ENCODE measurements around the gene PPM1K.
"Not testable (repeated sequence)": the region's sequence is repeated elsewhere in the genome, so short reads cannot be mapped to it uniquely, and the experiment has no call there.

PPM1K gene

DNA sequence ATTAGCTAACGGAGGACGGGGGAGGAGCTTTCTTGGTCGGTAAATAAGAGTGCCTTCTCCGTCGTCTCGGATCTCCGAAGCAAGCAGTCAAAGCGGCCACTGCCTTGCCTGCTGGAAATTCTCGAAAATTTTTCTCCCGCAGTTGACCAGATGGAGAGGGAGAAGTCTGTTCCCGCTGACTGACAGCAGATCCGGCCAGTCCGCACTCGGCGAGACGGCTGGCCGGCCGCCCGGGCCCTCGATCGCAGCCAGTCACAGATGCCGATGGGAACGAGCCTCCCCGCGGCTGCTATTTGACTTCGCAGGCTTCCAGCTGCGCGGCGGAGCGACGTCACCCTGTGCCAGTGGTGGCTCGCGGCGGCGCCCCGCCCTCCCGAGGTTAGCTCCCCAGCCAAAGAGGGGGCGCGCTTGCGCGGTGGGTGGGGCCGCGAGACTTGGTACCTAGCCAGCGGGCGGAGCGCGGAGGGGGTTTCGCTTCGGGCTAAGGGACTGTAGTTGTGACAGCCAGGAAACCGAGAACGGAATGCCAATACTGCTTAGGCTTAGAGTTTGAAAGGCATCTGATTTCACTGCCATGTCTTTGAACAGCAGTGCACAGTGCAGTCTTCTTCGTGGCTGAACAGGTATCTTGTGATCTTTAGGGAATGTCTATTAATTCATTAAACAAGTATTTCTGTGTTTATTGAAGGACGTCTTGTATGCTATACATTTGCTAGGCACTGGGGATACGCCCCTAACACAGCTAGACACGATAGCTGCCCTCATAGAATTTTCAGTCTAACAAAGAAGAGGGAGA, at the start of gene PPM1K:
Gene PPM1K (minus strand): TSS at position 123 of the 796 bp plus-strand sequence. CDS start 5,978 bp downstream, outside the sequence.
- peak; percentile 99 for DNase-seq (ENCODE audit: low read depth in 2 of 2)

DNA sequence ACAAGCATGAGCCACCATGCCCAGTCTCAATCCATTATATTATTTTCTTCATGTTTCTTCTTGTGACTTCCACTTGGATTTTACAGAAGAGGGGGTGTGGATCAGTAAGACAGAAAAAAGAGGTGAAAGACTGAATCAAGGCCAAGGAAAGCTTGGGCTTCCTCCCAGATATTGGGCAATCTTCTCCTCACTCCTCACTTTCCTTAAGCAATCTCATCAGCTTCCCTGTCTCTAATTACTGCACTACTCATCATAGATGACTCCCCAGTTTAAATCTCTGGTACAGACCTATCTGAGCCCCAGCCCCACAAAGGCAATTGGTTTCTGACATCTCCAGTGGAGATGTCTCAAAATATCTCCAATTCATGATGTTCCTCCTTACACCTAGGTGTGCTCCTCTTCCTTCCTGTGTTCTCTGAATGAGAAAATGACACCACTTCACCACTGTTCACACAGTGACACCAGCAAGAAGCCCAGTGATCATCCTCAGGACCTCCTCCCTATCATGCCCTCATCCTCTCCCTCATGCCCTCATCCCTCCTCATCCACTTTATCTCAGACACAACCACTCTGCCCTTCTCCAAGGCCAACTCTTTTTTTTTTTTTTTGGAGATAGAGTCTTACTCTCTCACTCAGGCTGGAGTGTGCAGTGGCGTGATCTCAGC, 49.5 kb upstream of the PPM1K start:
- no peak for DNase-seq (ENCODE audit: low read depth in 2 of 2)

- DNase-seq (ENCODE audit: low read depth in 2 of 2): no peak
These were observed 43.3 kb upstream of the PPM1K start for GRCh38 chr4:88327665-88328064.

DNA sequence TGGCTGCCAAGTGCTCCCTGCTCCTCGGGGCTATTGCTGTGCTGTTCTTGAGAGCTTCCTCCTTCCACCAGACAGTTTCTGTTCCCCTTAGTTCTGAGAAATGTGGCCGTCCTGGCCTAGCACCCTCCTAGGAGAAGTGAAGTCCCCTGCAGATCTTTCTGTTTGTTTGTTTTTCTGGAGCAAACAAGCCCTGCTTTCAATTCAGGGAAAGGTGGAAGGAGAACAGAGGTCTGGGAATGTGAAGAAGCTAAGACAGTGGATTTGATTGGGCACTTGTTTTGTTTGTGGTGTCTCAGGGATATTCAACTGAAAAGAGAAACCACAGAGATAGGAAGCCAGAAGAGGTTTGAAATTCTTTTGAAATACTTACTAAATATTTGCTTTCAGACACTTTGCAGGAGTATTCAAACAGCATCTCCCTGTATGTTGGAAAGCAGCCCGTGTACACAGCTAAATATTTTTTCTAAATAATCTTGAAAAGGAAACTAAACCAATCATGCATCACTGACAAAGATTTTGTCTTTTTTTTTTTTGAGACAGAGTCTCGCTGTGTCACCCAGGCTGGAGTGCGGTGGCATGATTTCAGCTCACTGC, 36.5 kb upstream of the PPM1K start:
- peak in 1 of 2 donors; percentile 2 for DNase-seq (ENCODE audit: low read depth in 2 of 2)

GRCh38 chr4:88320224-88320779, 35.9 kb upstream of the PPM1K start:
- no peak for DNase-seq (ENCODE audit: low read depth in 2 of 2)

- DNase-seq (ENCODE audit: low read depth in 2 of 2): no peak
These were observed 34.5 kb upstream of the PPM1K start for GRCh38 chr4:88318751-88319350.

- DNase-seq (ENCODE audit: low read depth in 2 of 2): no peak
These were observed 31.2 kb upstream of the PPM1K start for GRCh38 chr4:88315460-88316017.

- DNase-seq (ENCODE audit: low read depth in 2 of 2): not testable (repeated sequence)
These were observed 28.8 kb upstream of the PPM1K start for GRCh38 chr4:88313088-88313624.

- DNase-seq (ENCODE audit: low read depth in 2 of 2): no peak
These were observed 24.2 kb upstream of the PPM1K start for GRCh38 chr4:88308587-88308986.

- DNase-seq (ENCODE audit: low read depth in 2 of 2): no peak
These were observed 13.5 kb upstream of the PPM1K start for GRCh38 chr4:88297725-88298454.

DNA sequence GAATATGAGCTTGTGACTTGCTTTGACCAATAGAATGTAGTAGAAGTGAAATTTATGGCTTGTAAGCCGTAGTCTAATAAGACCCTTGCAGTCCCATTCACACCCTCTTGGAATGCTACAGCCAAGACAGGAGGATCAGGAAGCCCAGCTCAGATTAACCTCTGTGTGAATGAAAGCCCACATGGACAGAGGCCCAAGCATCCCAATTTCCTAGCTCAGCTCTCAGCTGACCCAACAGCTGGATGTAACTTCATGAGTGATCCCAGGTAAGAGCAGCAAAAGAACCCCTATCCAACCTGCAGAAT, 12.8 kb upstream of the PPM1K start:
- no peak for DNase-seq (ENCODE audit: low read depth in 2 of 2)

GRCh38 chr4:88296413-88297211, 12.3 kb upstream of the PPM1K start:
- no peak for DNase-seq (ENCODE audit: low read depth in 2 of 2)

GRCh38 chr4:88295656-88296055, 11.3 kb upstream of the PPM1K start:
- DNase-seq (ENCODE audit: low read depth in 2 of 2): no peak

DNA sequence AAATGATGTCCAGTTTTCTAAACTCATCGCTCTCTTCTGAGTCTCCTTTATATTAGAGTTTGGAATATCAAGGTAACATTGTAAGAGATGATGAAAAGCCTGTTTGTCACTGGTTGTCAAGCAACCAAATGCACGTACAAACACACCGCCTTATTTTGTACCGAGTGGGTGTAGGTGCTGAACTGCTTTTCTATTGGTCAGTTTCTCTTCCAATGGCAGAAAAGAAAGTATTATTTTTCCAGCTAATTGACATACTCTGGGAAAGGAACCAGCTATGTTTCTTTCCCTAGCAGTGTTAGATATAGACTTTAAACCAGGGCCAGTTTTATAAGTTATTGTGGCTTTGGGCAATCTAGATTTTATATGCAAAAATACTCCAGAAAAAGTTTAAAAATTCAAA, 6.6 kb upstream of the PPM1K start:
- DNase-seq (ENCODE audit: low read depth in 2 of 2): no peak

DNA sequence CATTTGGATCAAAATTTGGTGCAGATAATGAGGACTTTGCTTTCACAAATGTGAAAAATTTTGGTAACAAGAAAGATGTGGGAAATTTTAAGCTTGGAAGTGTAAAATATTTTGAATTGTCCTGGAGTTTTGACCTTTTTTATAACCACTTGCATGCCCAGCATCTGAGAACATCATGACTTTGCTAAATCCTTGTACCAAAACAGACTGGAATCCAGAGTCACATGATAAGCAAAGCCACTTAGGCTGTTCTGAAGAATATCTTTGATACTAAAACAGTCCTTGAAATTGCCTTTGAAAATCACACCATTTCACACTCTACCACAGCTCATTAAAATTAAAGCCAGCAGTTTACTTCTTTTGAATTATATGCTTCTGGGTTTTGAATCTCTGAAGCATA, 2.5 kb upstream of the PPM1K start:
- DNase-seq (ENCODE audit: low read depth in 2 of 2): no peak

- DNase-seq (ENCODE audit: low read depth in 2 of 2): no peak
These were observed 883 bp upstream of the PPM1K start for GRCh38 chr4:88285235-88285653.

DNA sequence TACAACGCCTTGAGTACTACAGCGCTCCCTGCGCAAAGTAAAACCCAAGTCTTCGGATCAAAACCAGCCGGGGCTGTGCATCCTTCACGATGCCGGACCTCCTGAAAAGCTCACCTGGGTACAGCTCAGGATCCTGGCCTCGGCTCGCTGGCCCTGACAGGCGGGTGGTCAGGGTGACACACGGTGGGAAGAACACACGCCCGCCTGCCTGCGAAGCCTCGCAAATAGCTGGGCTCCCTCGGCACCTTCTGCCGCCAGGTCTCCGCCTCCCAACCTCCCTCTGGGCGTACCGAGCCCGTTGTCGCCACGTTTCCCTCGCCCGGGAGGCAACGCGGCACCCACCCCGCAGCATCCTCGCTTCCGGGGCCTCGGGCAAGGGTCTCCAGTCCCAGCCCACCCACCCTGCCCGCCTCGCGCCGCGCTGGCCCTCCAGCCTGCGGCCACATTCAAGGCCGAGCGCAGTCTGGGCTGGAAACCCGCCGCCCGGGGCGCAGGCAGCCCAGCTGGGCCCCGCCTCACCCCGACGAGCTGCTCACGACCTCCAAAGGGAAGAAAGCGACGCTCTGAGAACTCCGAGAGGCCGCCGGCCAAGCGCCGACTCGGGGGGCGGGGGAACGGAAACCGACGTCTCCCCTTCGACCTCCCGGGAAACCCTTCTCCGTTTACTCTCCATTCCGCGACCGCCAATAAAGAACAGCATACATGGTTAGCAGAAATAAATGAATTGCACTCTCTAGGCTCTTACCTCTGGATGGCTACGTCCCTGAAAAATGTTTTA, 511 bp downstream of the PPM1K start:
- peak; percentile 45 for DNase-seq (ENCODE audit: low read depth in 2 of 2)

GRCh38 chr4:88280228-88280795, 4.0 kb downstream of the PPM1K start:
- no peak for DNase-seq (ENCODE audit: low read depth in 2 of 2)

DNA sequence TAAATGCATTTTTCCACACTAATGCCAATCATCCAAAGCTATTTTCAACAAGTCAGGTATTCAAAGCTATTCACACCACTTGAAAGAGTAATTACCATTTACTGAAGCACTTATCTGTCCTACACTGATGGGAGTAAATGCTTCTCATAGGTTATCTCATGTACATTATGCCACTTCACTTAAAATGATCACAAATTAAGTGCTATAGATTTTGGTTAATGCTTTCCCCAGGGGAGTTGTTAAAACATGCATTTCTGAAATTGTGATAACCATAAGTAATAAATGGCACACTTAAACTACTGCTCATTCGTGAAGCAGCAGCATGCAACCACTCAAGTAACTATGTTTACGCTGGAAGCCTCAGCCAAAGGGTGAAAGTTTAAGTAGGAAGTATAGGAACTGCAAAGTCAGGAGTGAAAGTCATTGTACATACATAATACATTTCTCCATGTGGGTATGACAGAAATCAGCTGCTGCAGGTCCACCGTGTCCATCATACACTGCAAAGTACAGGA, 6.6 kb downstream of the PPM1K start:
- DNase-seq (ENCODE audit: low read depth in 2 of 2): no peak
